Measurements from ENCODE around the gene DUSP22. TPM values are rescaled to one million over a fixed set of nuclear protein-coding genes. Genes with fewer than 3 reads are reported as not detected.

Gene DUSP22
- total and polyA plus RNA-seq, 2 experiments from 2014 or later: 24.2 to 26.3 TPM

DNA sequence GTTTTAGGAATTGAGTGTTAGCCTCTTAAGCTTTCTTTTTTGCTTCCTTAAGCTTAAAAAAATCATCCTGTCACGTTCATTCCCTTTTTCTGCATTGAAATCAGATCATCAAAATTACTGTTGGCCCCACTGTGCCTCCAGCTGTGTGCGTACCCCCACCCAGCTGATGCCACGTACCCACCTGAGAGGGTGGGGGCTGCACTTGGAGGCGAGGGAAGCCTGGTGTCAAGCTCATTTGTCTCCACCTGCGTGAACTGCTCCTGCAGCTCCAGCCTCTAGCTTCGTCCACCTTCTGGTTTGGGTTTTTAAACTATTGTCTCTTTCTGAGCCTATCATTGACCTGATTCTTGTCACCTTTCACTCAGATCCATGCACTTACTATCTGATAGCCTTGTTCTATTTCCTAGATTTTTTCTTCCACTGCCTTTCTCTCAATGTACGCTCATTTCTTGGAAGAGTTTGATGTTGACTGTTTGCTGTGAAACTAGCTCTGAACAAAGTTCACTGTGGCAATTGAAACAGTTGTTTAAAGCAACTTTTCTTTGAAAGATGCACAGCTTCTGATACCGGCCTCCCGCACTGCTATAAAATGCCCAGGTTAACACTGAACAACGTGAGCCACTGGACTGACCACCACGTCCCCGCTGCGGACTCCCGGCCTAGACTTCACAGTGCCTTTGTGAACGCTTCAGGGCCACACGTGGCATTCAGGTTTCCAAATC lies 69.3 kb downstream of the DUSP22 start:
- no peak for TF ChIP-seq CTCF (IDR thresholded peaks at IDR 0.05; ENCODE audit: poor library complexity)
- no peak for TF ChIP-seq EZH2 (IDR thresholded peaks at IDR 0.05; ENCODE audit: borderline replicate concordance)
- no peak for TF ChIP-seq EZH2phosphoT487 (IDR thresholded peaks at IDR 0.05; ENCODE audit: low read depth, severe bottlenecking, unreplicated experiment)
- H3K27me3 ChIP-seq: peaks cover 5% of the 10 kb centered on the region
- 74% methylated on average over 16 of the region's 16 CpGs for WGBS (ENCODE audit: low lambda C conversion rate, missing lambda C conversion rate)
- H3K36me3 ChIP-seq (replicated peaks; ENCODE audit: insufficient read depth, low read depth): no peaks in the 10 kb centered on the region
- no peak for DNase-seq (ENCODE audit: low spot score)
- H3K9me2 ChIP-seq (replicated peaks; ENCODE audit: insufficient read depth): no peaks in the 10 kb centered on the region
- no peaks in the 10 kb centered on the region for H3K79me2 ChIP-seq
- H3K4me3 ChIP-seq: no peak overlapping the region
- no peaks in the 10 kb centered on the region for H3K4me1 ChIP-seq (ENCODE audit: insufficient read depth)
- H3K9me3 ChIP-seq (ENCODE audit: low read depth): peaks cover 5% of the 10 kb centered on the region
- H3K4me2 ChIP-seq: no peak overlapping the region
- H2AFZ ChIP-seq: no peak overlapping the region
- H3K27ac ChIP-seq: no peak overlapping the region
- H4K20me1 ChIP-seq (ENCODE audit: insufficient read depth, poor library complexity, severe bottlenecking): no peaks in the 10 kb centered on the region

- DNase-seq (ENCODE audit: low spot score): no peak
- H3K79me2 ChIP-seq: no peaks in the 10 kb centered on the region
- H3K9me3 ChIP-seq (ENCODE audit: low read depth): peaks cover 5% of the 10 kb centered on the region
- no peak overlapping the region for H3K4me3 ChIP-seq
- H3K27me3 ChIP-seq: peaks cover 6% of the 10 kb centered on the region
- WGBS (ENCODE audit: low lambda C conversion rate, missing lambda C conversion rate): 84% methylated on average over 14 of the region's 14 CpGs
- no peaks in the 10 kb centered on the region for H3K4me1 ChIP-seq (ENCODE audit: insufficient read depth)
- no peaks in the 10 kb centered on the region for H4K20me1 ChIP-seq (ENCODE audit: insufficient read depth, poor library complexity, severe bottlenecking)
- TF ChIP-seq EZH2 (IDR thresholded peaks at IDR 0.05; ENCODE audit: borderline replicate concordance) (no peak), CTCF (IDR thresholded peaks at IDR 0.05; ENCODE audit: poor library complexity) (no peak), EZH2phosphoT487 (IDR thresholded peaks at IDR 0.05; ENCODE audit: low read depth, severe bottlenecking, unreplicated experiment) (no peak)
- H3K4me2 ChIP-seq: no peak overlapping the region
- H3K27ac ChIP-seq: no peak overlapping the region
- H3K9me2 ChIP-seq (replicated peaks; ENCODE audit: insufficient read depth): no peaks in the 10 kb centered on the region
- H2AFZ ChIP-seq: no peak overlapping the region
- H3K36me3 ChIP-seq (replicated peaks; ENCODE audit: insufficient read depth, low read depth): no peaks in the 10 kb centered on the region
Observed at GRCh38 chr6:362231-362923, 70.1 kb downstream of the DUSP22 start.

- peaks cover 5% of the 10 kb centered on the region for H3K9me3 ChIP-seq (ENCODE audit: low read depth)
- no peaks in the 10 kb centered on the region for H4K20me1 ChIP-seq (ENCODE audit: insufficient read depth, poor library complexity, severe bottlenecking)
- DNase-seq (ENCODE audit: low spot score): no peak
- H3K27me3 ChIP-seq: peaks cover 6% of the 10 kb centered on the region
- H3K36me3 ChIP-seq (replicated peaks; ENCODE audit: insufficient read depth, low read depth): no peaks in the 10 kb centered on the region
- no peak for TF ChIP-seq EZH2phosphoT487 (IDR thresholded peaks at IDR 0.05; ENCODE audit: low read depth, severe bottlenecking, unreplicated experiment)
- TF ChIP-seq CTCF (IDR thresholded peaks at IDR 0.05; ENCODE audit: poor library complexity): no peak
- no peak for TF ChIP-seq EZH2 (IDR thresholded peaks at IDR 0.05; ENCODE audit: borderline replicate concordance)
- H3K4me1 ChIP-seq (ENCODE audit: insufficient read depth): no peaks in the 10 kb centered on the region
- H3K9me2 ChIP-seq (replicated peaks; ENCODE audit: insufficient read depth): no peaks in the 10 kb centered on the region
- no peaks in the 10 kb centered on the region for H3K79me2 ChIP-seq
- no peak overlapping the region for H3K4me3 ChIP-seq
- no peak overlapping the region for H3K27ac ChIP-seq
- 79% methylated on average over 5 of the region's 5 CpGs for WGBS (ENCODE audit: low lambda C conversion rate, missing lambda C conversion rate)
- H2AFZ ChIP-seq: no peak overlapping the region
- H3K4me2 ChIP-seq: no peak overlapping the region
Observed at GRCh38 chr6:362924-363249, 70.6 kb downstream of the DUSP22 start.

Measured in hepatocyte (in vitro differentiated cells).